Stromal cell of bone marrow (primary cell): ENCODE data around the gene TF.
"Not testable (repeated sequence)": the region's sequence is repeated elsewhere in the genome, so short reads cannot be mapped to it uniquely, and the experiment has no call there.

Experiments
- DNase-seq: peaks from one replicate; pipeline ENCODE4 v3.0.0-alpha.2; 2012; ENCODE audit warnings: low read depth

Gene TF

DNA sequence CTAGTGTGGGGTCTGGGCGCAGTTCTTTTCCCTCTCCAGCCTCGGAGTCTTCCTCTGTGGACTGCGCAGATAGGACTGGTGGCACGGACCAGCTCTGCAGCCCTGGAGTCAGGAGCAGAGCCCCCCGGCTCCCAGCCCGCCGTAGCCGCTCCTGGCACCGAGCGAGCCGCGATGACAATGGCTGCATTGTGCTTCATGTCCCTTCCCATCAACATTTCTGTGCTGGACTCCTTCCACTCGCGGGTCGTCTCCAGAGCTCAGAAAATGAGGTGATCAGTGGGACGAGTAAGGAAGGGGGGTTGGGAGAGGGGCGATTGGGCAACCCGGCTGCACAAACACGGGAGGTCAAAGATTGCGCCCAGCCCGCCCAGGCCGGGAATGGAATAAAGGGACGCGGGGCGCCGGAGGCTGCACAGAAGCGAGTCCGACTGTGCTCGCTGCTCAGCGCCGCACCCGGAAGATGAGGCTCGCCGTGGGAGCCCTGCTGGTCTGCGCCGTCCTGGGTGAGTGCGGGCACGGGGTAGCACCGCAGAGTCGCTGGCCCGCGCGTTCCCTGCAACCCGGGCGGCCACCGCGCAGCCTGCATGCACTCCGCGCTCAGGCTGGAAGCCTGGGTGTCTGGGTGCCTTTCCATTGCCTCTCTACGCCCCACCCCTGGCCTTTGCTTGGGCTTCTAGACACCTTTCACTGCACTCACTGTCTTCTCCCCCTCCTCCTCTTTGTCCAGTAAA, at the start of gene TF:
Gene TF, plus strand, starts transcription at position 413 of the 731 bp plus-strand sequence. Its CDS starts 48 bp downstream, at position 461.
- DNase-seq, result no peak

DNA sequence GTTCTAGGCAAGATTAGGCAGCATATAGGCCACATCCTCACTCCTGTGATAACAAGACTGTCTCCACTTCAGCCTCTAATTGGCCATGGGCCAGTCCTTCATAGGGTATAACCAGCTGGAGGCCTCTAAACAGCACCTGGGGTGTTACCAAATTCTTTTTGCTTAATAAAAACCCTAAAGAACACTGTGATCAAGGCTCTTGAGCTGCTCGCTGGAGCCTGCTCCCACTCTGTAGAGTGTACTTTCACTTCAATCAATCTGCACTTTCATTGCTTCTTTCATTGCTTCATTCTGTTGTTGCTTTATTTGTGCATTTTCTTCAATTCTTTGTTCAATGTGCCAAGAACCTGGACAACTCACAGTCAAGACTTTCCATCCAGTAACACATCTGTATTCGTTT, 48.2 kb upstream of the TF start:
- DNase-seq, result no peak

DNA sequence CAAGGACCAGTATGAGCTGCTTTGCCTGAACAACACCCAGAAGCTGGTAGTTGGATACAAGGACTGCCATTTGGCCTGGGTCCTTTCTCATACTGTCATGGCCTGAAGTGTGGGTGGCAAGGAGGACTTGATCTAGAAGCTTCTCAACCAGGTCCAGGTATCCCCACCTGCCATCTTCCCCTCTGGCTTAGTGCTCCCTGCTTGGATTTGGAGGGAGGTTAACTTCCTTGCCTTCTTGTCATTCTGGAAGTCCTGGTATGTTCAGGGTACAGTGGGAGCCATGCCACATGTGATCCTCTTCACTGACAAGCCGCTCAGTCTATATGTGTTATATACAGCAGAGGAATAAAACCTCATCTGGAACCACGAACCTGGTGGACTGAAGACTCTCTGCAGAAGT, 46.7 kb upstream of the TF start:
- DNase-seq, result no peak

DNA sequence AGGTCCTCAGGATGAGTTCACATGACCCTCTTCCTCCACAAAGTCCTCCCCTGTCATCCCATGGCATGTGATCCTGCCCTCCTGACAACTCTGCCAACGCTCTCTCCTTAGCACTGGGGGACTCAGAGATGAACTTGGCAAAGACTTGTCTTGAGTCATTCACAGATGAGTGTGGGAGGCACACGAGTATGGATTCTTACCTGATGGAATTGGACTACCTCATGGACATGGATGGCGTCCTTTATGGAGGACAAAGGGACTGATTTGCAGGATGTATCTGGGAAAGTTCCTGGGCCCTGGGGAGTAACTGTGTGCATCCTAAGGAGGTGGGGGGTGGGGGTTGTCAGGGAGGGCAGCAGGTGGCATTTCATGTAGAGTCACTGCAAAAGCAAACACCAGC, 46.3 kb upstream of the TF start:
- no peak for DNase-seq

DNA sequence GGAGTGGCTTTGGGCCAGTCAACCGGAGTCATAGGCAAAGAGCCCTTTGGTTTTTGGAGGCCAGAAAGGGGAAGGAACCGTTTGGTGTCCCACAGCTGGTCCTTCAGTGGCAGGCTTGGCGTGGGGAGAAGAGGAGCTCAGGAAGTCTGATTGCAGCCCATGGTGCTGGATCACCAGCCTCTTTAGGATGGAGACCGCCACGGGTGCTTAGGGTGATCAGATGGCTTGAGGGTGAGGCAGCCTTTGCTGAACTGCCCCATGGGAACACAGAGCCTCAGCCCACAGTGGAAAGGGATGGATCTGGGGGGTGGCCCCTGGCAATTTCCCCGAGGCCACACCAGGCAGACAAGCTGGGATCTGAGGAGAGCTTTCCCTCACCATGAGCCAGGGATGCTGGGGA, 45.8 kb upstream of the TF start:
- no peak for DNase-seq

DNA sequence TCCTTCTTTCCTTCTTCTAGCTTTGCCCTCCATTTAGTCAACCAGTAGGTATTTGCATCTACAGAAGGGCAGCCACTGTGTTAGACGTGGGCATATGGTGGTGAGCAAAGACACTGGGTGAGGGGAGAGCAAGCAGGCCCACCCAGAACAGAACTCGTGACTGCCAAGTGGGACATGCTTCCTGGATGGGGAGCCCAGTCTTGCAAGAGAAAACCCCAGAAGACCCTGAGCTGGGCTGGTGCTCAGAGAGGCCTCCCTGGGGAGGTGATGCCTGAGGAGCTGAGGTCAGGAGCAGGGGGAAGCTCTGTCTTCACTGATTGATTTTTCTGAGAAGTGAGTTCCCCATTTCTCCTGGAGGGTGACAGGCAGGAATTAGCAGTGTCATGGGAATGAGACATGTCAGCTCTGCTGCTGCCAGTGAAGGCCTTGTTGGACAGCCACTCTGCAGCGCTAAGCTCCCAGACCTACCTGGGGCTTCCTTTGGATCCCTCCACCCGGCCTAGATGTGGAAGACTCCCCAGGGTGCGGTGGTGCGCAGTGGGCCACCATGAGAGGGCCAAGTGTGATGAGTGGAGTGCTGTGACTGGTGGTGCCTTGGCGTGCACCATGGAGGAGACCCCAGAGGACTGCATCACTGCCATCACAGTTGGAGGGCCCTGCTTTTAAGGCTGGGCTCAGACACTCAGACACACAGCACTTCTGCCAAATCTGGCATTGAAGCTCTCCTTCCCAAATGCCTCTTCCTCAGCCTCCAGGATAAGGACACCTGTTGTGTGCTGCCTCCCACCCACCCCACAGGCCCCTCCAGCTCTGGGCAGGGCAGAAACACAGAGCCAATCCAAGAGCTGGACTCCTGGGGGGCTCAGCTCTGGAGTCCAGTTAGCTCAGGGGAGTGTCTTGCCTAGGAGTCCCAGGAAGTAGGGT, 44.5 kb upstream of the TF start:
- DNase-seq, result no peak

DNA sequence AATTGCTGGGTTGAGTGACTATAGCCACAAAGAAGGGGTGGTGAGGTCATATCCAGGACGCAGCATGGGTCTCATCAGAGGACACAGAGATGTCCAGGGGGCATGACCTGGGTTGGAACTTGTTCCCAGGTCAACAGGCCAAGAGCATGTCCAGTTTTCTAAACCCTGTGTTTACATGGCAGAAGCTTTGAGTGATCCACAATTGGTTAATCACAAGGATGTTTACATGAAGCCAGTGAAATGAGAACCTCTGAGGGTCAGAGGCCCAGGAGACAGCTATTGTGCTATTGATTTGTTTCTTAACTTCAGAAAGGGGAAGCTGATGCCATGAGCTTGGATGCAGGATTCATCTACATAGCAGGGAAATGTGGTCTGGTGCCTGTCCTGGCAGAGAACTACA, 42.3 kb upstream of the TF start:
- no peak for DNase-seq

DNA sequence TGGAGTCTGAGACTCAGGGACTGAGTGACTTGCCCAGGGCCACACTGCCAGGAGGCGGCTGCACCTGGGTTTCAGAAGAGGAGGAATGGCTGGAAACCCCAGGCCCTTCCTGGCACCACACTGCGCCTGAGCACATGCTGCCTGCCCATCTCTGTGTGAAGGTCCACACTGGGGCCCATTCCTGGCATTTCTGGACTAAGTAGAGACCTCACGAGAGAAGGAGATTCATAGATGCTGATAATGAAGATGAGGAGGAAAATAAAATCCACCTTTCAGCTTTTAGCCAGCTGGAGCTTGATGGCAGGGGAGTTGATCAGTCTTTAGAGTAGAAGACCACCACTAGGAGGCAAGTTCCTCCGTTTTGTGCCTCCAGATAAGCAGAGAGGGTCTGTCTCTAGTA, 40.2 kb upstream of the TF start:
- DNase-seq, result no peak

DNA sequence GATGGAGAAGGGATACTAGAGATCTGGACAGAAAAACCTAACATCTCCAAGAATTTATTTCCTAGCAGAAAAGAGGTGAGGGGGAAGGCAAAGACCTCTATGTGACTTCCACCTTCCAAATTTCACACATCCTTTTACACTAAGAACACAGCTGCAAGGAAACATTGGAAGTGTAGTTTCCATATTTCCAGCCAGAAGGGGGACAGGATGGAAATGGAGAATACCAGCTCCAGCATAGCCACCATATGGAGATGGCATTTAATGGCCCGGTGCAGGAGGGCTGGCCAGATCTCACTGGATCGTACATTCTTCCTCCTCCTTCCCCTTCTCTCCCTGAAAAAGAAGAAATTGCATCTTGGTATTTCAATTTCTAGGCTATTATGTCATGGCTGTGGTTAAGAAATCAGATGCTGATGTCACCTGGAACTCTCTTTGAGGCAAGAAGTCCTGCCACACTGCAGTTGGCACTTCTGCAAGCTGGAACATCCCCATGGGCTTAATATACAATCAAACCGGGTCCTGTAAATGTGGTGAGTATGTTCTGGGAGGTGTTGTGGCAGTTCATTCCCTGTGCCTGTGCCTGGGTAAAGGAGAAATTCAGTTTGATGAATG, 36.9 kb upstream of the TF start:
- no peak for DNase-seq

DNA sequence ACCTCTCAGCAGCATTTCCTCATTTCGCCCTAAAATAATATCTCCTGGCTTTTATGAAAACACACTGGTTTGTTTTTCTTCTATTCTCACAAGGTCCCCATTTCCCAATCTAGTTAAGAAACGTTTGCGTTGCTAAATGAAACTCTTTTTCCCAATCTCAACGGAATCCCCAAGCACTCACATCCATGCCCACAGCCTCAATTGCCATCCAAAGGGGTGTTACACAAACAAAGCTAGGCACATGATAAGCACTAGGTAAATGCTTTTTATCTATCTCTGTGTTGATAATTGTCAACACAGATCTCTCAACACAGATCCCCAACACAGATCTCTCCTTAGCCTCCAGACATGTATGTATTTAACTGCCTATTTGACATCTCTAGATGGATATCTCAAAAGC, 35.2 kb upstream of the TF start:
- DNase-seq, result no peak

DNA sequence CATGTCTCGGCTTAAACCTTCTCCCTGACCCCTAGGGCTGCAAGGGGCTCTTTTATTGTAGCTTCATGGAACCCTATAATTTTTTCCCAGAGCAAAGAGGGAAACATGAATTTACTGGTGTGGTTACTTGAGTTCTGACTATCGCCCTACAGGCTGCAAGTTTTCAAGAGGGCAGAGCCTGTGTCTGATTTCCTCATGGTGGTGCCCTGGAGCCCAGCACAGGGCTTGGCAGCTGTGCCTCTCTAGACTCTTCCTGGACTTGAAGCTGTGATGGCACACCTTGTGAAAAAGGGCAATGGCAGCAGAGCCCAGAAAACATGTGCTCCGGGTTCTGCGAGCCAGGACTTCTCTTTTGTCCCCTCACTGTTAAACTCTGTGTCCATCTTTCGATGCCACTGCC, 34.2 kb upstream of the TF start:
- no peak for DNase-seq

DNA sequence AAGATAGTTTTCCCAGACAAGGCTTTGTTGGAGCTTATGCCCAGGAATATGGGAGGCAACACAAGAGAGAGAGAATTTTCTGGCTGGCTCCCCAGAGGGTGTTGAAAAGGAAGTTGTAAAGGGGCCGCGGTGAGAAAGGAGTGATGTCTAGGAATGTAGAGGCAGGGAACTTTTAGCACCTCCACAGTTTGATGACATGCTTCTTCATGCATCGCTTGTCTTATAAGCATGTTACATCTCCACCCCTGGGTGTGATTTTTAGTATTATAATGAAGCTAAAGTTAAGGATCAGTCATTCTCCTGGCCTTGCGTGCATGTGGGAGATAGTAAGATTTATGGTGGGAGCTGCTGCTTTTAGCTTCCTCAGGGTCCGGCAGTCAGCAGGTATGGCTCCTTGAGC, 32.8 kb upstream of the TF start:
- DNase-seq, result no peak

DNA sequence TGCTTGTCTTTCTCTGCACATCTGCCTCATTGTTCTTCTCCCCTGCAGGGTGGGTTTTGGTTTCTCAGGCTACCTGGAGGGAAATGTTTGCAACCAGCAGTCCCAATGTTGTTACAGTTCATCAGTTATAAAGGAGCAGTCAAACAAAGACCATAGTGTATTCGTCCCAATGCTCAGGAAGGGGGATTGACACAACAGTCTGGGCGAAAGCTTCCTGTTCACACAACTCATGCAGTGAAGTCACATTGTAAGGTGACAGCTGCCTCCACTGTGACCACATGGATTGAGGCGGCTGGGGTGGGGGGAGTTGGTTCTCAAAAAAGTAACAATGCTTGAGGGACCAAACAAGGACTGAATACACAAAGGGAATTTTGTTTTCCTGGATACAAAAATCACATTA, 28.8 kb upstream of the TF start:
- DNase-seq, result no peak

DNA sequence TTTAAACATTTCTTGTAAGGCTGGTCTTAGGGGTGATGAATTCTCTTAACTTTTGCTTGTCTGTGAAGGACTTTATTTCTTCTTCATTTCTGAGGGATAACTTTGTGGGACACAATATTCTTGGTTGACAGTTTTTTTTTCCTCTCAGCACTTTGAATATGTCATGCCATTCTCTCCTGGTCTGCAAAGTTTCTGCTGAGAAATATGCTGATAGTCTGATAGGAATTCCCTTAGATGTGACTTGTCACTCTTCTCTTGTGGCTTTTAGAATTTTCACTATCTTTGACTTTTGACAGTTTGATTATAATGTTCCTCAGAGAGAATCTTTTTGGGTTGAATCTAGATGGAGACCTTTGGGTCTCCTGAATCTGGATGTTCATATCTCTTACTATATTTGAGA, 23.3 kb upstream of the TF start:
- no peak for DNase-seq

DNA sequence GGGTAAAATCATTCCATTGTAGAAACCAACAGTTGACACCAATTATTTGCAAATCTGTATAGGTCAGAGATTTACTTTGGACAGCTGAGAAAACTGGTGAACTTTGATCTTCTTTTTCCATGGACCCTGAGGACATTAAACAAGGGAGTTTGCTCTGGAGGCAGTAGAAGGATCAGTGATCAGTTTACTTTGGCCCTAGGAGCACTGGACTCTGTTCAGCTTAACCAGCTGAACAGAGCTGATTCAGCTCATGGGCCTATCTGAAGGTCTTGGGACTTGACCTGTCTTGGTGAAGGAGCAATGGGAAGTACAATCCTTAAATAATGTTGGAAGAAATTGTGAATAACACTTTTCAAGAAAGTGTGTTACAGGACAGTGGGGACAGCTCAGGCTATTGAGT, 15.2 kb upstream of the TF start:
- DNase-seq, result no peak

DNA sequence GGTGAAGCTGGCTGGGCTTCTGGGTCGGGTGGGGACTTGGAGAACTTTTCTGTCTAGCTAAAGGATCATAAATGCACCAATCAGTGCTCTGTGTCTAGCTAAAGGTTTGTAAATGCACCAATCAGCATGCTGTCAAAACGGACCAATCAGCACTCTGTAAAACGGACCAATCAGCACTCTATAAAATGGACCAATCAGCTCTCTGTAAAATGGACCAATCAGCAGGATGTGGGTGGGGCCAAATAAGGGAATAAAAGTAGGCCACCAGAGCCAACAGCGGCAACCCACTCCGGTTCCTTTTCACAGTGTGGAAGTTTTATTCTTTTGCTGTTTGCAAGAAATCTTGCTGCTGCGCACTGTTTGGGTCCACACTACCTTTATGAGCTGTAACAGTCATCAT, 14.0 kb upstream of the TF start:
- DNase-seq, result not testable (repeated sequence)

DNA sequence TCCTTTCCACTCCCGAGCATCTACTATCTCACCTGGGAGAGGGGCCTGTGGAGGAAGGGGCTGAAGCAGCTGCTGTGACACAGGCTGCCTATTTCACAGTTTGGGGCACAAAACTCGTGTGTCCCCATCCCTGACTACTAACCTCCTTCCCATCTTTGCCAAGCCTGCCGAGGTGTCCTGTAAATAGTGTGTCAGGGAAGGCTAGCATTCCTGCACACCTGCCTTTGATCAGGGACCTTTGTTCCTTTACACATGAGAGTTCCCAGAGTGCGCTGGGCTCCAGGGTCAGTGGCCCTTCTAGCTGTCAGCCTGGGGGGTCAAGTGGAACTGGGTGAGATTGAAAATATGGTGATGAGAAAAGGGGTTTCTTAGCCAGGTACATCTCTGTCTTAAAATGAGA, 13.0 kb upstream of the TF start:
- DNase-seq, result no peak

DNA sequence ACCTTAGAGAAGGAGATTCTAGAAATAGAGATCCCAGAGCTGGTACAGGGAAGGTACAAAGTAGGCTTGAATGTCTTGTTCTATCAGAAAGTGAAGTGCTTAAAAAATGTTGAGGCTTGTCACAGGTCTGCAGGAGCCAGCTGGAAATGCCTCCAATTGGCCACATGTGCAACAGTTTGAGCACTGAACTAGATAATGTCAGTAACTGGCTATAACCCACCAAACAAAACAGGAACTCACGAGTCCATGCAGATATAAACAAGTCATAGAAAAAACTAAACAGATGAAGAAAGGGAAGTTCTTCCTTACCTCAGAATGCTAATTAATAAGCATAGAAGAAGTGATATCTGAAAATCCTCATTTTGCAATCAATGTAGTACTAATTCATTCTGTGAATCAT, 11.9 kb upstream of the TF start:
- DNase-seq, result no peak

DNA sequence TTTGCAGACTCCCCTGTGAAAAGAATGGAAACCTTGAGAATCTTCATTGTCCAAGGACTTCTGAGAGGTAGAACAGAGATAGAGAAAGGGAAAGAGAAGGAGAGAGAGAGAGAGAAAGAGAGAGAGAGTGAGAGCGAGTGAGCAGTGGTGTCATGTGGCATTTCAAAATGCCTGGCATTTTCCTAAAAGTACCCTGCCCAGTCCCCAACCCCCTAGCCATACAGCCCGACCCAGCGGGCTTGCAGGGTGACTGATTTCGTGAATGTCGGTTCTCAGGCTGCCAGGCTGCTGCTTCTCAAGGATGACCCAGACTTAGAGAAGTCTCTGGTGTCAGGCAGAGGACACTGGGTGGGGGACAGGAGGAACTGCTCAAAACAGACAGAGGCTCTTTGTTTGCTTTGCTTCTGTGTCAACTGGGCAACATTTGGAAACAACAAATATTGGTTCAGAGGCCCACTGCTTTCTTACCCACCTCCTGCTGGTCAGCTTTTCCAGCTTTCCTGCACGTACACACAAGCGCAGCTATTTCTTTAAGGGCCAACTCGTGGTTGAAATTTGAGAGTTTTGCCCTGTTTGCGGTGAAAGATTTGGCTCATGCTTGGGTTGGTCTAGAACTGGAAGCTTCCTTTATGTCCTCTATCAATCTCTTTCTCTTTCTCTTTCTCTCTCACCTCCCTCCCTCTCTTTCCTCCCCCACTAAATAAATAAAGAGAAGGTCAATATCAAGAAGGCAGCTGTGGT, 3.7 kb upstream of the TF start:
- peak; percentile 29 for DNase-seq

DNA sequence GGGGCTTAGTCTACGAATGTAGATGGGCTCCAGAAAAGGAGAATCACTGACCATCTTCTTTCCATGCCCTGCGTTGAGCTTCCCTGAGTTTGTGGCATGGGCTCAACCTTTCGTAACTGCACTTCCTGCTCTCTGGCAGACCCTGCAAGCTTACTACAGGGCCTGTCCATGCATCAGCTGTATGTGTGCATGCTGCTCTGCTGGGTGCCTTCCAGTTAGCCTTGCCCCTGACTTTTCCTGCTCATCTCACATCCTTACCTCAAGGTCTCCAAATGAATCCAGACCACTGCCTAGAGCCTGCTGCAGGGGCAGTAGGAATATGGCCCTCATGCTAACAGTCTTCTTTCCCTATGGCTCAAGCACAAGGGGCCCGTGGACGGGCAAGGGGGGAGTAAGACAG, 2.0 kb upstream of the TF start:
- DNase-seq, result no peak

DNA sequence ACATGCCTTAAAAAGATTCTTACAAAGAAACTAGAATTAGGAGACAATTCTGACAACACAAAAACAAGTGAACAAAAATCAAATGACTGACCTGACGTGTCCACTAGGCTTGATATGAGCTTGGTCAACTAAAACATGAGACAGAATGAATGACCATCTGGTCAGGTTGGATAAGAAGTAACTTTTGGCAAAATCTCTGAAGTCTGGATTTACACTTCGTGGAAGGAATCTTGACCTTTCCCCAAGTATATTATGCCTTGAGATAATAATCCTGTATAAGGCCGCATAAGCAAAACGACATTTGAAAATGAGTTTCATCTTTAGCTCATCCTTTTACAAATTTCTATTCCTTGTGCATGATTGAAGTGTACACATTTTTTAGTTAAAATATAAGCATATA, 1.1 kb upstream of the TF start:
- no peak for DNase-seq

DNA sequence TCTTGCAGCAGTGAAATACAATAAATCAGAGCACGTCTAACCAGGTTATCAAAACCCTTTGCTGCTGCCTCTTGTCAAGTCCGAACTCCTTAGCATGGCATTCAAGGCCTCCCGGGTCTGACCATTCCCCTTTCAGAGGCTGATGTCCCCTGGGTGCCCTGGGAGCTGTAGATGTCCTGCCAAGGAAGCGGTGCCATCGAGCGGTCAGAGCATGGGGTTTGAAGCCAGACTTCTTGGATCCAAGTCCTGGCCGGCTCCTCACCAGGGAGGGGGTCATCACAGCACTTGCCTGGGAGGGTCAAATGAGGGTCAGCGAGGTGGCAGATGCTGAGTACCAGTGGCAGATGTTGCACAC, 496 bp downstream of the TF start:
- no peak for DNase-seq

DNA sequence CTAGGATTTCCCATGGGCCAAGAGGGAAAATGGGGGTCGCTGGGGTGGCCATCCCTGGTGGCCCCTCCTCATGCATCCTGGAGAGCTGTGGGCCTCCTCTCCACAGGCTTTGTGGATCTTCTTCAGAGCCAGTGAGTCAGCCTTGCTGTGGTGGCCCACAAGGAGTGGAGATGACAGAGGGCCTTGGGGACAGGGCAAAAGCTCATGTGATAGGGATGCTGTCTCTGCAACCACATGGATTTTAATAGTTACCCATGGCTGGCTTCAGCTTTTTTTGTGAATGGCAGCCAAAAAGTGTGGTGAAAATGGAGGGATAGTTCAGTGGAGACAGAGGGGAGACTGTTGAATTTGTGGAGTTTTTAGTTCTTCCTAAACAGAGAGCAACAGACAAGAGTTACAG, 1.2 kb downstream of the TF start:
- no peak for DNase-seq
